ENCODE measurements around the gene DOCK1.
A peak's percentile ranks its signal among the peaks of the same experiment; 100 is the strongest.
"Not testable (repeated sequence)": the region's sequence is repeated elsewhere in the genome, so short reads cannot be mapped to it uniquely, and the experiment has no call there.

The DOCK1 gene

GRCh38 chr10:126899529-126899928, 5.7 kb upstream of the DOCK1 start:
- intact Hi-C loops (cut with DNase I); DNase-seq: not testable (repeated sequence)

- no peak for DNase-seq
- intact Hi-C loops (cut with DNase I) = no loop called here
These were observed 3.1 kb upstream of the DOCK1 start for GRCh38 chr10:126902157-126902556.

- peak in 1 of 10 donors; percentile 44 for DNase-seq
- intact Hi-C loops (cut with DNase I) = no loop called here
These were observed 1.4 kb upstream of the DOCK1 start for GRCh38 chr10:126903656-126904360.

GRCh38 chr10:126904516-126904817, 761 bp upstream of the DOCK1 start:
- intact Hi-C loops (cut with DNase I) = no loop called here

GRCh38 chr10:126905776-126906703, 812 bp downstream of the DOCK1 start:
- intact Hi-C loops (cut with DNase I) = loop anchor here (5.0 kb wide), 2 partner anchors 61 to 239 kb away; no protein-coding TSS in a partner anchor
- peak in 2 of 10 donors; percentile 74 to 83 for DNase-seq

More at GRCh38 chr10:126904516-126904817, 761 bp upstream of the DOCK1 start:
- no peak for DNase-seq

- peak in 2 of 10 donors; percentile 70 for DNase-seq
- intact Hi-C loops (cut with DNase I) = loop anchor here (5.0 kb wide), 2 partner anchors 60 to 240 kb away; no protein-coding TSS in a partner anchor
These were observed 1.6 kb downstream of the DOCK1 start for GRCh38 chr10:126906704-126907422.

- intact Hi-C loops (cut with DNase I) = loop anchor here (5.0 kb wide), 2 partner anchors 60 to 240 kb away; no protein-coding TSS in a partner anchor
- peak in 2 of 10 donors; percentile 19 to 74 for DNase-seq
These were observed 2.3 kb downstream of the DOCK1 start for GRCh38 chr10:126907423-126907970.

- DNase-seq = peak in 2 of 10 donors; percentile 30 to 77
- intact Hi-C loops (cut with DNase I) = loop anchor here (5.0 kb wide), 2 partner anchors 59 to 241 kb away; no protein-coding TSS in a partner anchor
These were observed 3.0 kb downstream of the DOCK1 start for GRCh38 chr10:126908225-126908624.

GRCh38 chr10:126908729-126909128, 3.5 kb downstream of the DOCK1 start:
- no peak for DNase-seq
- intact Hi-C loops (cut with DNase I) = loop anchor here (5.0 kb wide), 2 partner anchors 59 to 241 kb away; no protein-coding TSS in a partner anchor

GRCh38 chr10:126909147-126909546, 3.9 kb downstream of the DOCK1 start:
- DNase-seq = no peak
- intact Hi-C loops (cut with DNase I) = loop anchor here (5.0 kb wide), 2 partner anchors 58 to 242 kb away; no protein-coding TSS in a partner anchor

GRCh38 chr10:126910196-126910595, 5.0 kb downstream of the DOCK1 start:
- DNase-seq = peak in 1 of 10 donors; percentile 13
- intact Hi-C loops (cut with DNase I) = no loop called here

GRCh38 chr10:126910798-126911197, 5.6 kb downstream of the DOCK1 start:
- intact Hi-C loops (cut with DNase I) = no loop called here
- peak in 1 of 10 donors; percentile 1 for DNase-seq

- peak in 1 of 10 donors; percentile 22 for DNase-seq
- intact Hi-C loops (cut with DNase I) = no loop called here
These were observed 6.1 kb downstream of the DOCK1 start for GRCh38 chr10:126911301-126911700.

- intact Hi-C loops (cut with DNase I) = no loop called here
- no peak for DNase-seq
These were observed 8.1 kb downstream of the DOCK1 start for GRCh38 chr10:126913316-126913715.

- intact Hi-C loops (cut with DNase I) = no loop called here
- DNase-seq = peak in 1 of 10 donors; percentile 41
These were observed 9.3 kb downstream of the DOCK1 start for GRCh38 chr10:126914561-126914960.

GRCh38 chr10:126916952-126917351, 11.7 kb downstream of the DOCK1 start:
- DNase-seq = peak in 1 of 10 donors; percentile 43
- intact Hi-C loops (cut with DNase I) = not testable (repeated sequence)

- intact Hi-C loops (cut with DNase I) = no loop called here
- peak in 1 of 10 donors; percentile 34 for DNase-seq
These were observed 12.1 kb downstream of the DOCK1 start for GRCh38 chr10:126917375-126917774.

GRCh38 chr10:126917975-126918908, 13.0 kb downstream of the DOCK1 start:
- DNase-seq = peak in 3 of 10 donors; percentile 29 to 87 (median 73)
- intact Hi-C loops (cut with DNase I) = no loop called here

- DNase-seq = peak in 2 of 10 donors; percentile 22 to 83
- intact Hi-C loops (cut with DNase I) = no loop called here
These were observed 14.2 kb downstream of the DOCK1 start for GRCh38 chr10:126919426-126919825.

Data from posterior cingulate gyrus (tissue), 11 donors.